Adrenal gland (tissue), 5 donors: ENCODE data around the gene CD7.

Experiments
- CTCF ChIP-seq, 6 experiments: fragments of 450-650 bp in 4 of 6; fragments of 200-600 bp in 2 of 6; sonication (generic) in 1 of 6; IDR thresholded peaks; 1 replicate in 5 of 6; 2 replicates in 1 of 6; pipeline versions ENCODE4 v1.5.1 to v1.8.0; 2016 to 2021; ENCODE audit warnings: antibody characterized with exemption in 6 of 6, mild to moderate bottlenecking in 2 of 6, moderate library complexity in 1 of 6
- POLR2A ChIP-seq, 2 donors: fragments of 450-650 bp; IDR thresholded peaks; one replicate each; pipeline ENCODE4 v1.6.1; 2017; ENCODE audit warnings: antibody characterized with exemption in 2 of 2, mild to moderate bottlenecking in 2 of 2, moderate library complexity in 1 of 2
- donor health status: DM: no; HTN: no; CAD: no.

- TF ChIP-seq POLR2A (IDR thresholded peaks at IDR 0.05) = no peak
- TF ChIP-seq CTCF (IDR thresholded peaks at IDR 0.05) = no peak
These were observed 34.1 kb downstream of the CD7 start for GRCh38 chr17:82283208-82283749.
